Ascending aorta (tissue), 2 donors: ENCODE results near the gene SFXN4. TPM values are rescaled to one million over a fixed set of nuclear protein-coding genes. Genes with fewer than 3 reads are reported as not detected.

Experiments used
- DNase-seq, 2 donors: peaks; one replicate each; pipeline ENCODE4 v3.0.0-alpha.2; 2019; ENCODE audit warnings: low spot score in 2 of 2
- H3K27ac ChIP-seq, 2 donors: fragments of 200-600 bp; sonication (generic); one replicate each; pipeline ENCODE4 v1.5.1; 2016 to 2017; ENCODE audit warnings: mild to moderate bottlenecking in 1 of 2
- H3K27me3 ChIP-seq: fragments of 200-600 bp; sonication (generic); one replicate; pipeline ENCODE4 v1.5.1; 2017
- H3K36me3 ChIP-seq, 2 donors: fragments of 200-600 bp; sonication (generic); one replicate each; pipeline ENCODE4 v1.5.1; 2016
- H3K4me1 ChIP-seq, 2 donors: fragments of 200-600 bp; sonication (generic); one replicate each; pipeline ENCODE4 v1.5.1; 2016 to 2017; ENCODE audit warnings: mild to moderate bottlenecking in 1 of 2
- H3K4me3 ChIP-seq, 2 donors: fragments of 200-600 bp; sonication (generic); one replicate each; pipeline ENCODE4 v1.5.1; 2016 to 2017; ENCODE audit warnings: mild to moderate bottlenecking in 1 of 2
- H3K9me3 ChIP-seq, 2 donors: fragments of 200-600 bp; sonication (generic); one replicate each; pipeline ENCODE4 v1.5.1; 2016
- CTCF ChIP-seq, 3 experiments: fragments of 200-600 bp in 2 of 3; fragments of 450-650 bp in 1 of 3; sonication (generic) in 2 of 3; IDR thresholded peaks; one replicate each; pipeline ENCODE4 v1.5.1; 2016 to 2019; ENCODE audit warnings: antibody characterized with exemption in 3 of 3, mild to moderate bottlenecking in 1 of 3, moderate library complexity in 1 of 3
- intact Hi-C: fragments of 100-400 bp; cut with DNase I; formaldehyde crosslinking; loops from one replicate; pipeline ENCODE4 v1.15.1; 2023
- total RNA-seq: library from RNA; depleted of rRNA; stranded (reverse); fragments of >200 nt; gene quantifications from one replicate; pipeline ENCODE4 v1.1.0, GENCODE V29; 2016

The SFXN4 gene
- total RNA-seq, 1 donor from 2014 or later, result 13.7 TPM

DNA sequence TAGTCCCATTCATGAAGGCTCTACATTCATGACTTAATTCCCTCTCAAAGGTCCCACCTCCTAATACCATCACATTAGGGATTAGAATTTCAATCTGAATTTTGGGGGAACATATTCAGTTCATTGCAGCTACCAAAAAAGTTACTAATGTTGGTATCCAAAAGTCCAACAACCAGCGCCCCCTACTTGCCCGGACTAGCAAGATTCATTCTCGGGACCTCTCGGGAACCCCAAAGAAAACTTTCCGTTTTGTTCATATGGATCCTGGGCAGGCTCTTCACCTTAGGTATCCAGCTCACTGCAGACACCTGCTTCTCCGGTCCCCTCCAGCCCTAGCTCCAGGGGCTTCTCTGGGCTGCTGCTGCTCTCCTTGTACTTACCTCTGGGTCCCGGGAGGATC lies 32.9 kb upstream of the SFXN4 start:
- no peak for DNase-seq
- Histone ChIP-seq H3K27ac (no peak overlapping the region), H3K27me3 (no peaks in the 10 kb centered on the region), H3K4me1 (peaks cover 0 to 4% of the 10 kb centered on the region in 2 donors), H3K9me3 (no peaks in the 10 kb centered on the region), H3K36me3 (no peaks in the 10 kb centered on the region), H3K4me3 (no peak overlapping the region)
- TF ChIP-seq CTCF (IDR thresholded peaks at IDR 0.05), result peak in 2 of 3 experiments; percentile 14 to 34
- intact Hi-C loops, result loop anchor here (2.0 kb wide), 2 partner anchors 218 to 344 kb away; partner anchors contain the start of gene RGS10

DNA sequence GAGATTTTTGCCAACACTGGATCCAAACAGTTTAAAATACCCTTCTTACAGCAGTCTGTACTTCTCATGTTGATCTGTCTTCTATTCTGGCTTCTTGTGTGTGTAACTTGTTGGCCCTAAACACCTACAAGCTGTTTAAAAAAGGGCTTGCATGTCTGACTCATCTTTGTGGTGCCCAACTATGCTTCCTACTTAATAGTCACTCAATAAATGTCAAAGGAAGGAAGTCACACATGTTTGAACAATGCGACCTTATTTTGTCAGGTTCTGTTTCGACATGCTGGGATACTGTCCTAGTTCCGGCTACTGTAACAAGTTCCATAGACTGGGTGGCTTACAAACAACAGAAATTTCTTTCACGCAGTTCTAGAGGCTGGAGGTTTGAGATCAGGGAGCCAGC lies 32.4 kb upstream of the SFXN4 start:
- DNase-seq, result no peak
- H3K27ac ChIP-seq, result no peak overlapping the region
- no peak overlapping the region for H3K4me3 ChIP-seq
- H3K4me1 ChIP-seq, result peaks cover 0 to 4% of the 10 kb centered on the region in 2 donors
- H3K9me3 ChIP-seq, result no peaks in the 10 kb centered on the region
- TF ChIP-seq CTCF (IDR thresholded peaks at IDR 0.05), result no peak
- H3K27me3 ChIP-seq, result no peaks in the 10 kb centered on the region
- H3K36me3 ChIP-seq, result no peaks in the 10 kb centered on the region
- intact Hi-C loops, result loop anchor here (2.0 kb wide), 2 partner anchors 219 to 345 kb away; partner anchors contain the start of gene RGS10

- DNase-seq, result no peak
- Histone ChIP-seq H3K36me3 (no peaks in the 10 kb centered on the region), H3K27me3 (no peaks in the 10 kb centered on the region), H3K4me3 (no peak overlapping the region), H3K9me3 (no peaks in the 10 kb centered on the region), H3K4me1 (no peaks in the 10 kb centered on the region), H3K27ac (no peak overlapping the region)
- TF ChIP-seq CTCF (IDR thresholded peaks at IDR 0.05), result no peak
- intact Hi-C loops, result no loop called here
Observed at GRCh38 chr10:119191881-119192280, 26.4 kb upstream of the SFXN4 start.

DNA sequence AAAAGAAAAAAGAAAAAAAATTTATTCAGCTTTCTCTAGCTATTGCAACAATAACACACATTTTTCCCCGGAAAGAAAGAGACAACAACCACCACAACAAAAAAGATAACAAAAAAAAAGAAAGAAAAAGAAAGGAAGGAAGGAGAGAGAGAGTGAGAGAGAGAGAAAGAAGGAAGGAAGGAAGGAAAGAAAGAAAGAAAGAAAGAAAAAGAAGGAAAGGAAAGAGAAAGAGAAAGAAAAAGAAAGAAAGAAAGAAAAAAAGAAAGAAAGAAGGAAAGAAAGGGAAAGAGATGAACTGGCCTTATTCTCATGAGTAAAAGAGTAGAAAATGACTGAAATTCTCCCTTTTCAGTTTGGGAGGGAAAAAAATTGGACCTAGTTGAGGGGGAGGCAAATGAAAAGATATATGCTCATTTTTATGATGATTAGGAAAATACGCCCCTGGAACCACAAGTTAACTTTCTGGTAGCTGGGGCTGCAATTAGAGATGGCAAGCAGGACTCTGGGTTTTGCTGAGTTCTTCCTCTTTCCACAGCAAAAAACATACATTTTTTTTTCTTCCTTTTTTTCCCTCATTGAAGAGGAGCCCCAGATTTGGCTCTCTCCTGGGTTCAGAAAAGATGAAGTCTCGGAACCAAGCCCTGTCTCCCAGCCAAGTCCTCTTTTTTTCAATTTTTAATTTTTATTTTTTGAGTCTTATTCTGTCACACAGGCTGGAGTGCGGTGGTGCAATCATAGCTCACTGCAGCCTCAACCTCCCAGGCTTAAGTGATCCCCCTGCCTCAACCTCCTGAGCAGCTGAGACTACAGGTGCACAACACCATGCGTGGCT lies 25.7 kb upstream of the SFXN4 start:
- intact Hi-C loops, result no loop called here
- no peak for TF ChIP-seq CTCF (IDR thresholded peaks at IDR 0.05)
- Histone ChIP-seq H3K4me1 (no peaks in the 10 kb centered on the region), H3K9me3 (no peaks in the 10 kb centered on the region), H3K27me3 (no peaks in the 10 kb centered on the region), H3K27ac (no peak overlapping the region), H3K36me3 (no peaks in the 10 kb centered on the region), H3K4me3 (no peak overlapping the region)
- DNase-seq, result no peak

DNA sequence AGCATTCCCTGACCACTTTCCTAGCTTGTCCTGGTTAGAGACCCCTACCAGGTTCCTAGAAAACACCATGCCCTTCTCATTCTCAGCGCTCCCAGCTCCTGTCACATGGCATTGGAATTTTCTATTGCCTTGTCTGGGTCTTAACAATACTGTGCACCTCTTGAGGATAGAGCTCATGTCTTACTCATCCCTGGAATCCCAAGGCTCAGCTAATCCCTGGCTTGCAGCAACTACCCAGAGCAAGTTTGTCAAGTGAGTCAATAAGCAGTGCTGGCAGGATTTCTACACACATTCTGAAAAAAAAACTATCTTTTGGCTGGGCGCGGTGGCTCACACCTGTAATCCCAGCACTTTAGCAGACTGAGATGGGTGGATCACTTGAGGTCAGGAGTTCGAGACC lies 24.8 kb upstream of the SFXN4 start:
- Histone ChIP-seq H3K27me3 (no peaks in the 10 kb centered on the region), H3K4me1 (no peaks in the 10 kb centered on the region), H3K9me3 (no peaks in the 10 kb centered on the region), H3K4me3 (no peak overlapping the region), H3K27ac (no peak overlapping the region), H3K36me3 (no peaks in the 10 kb centered on the region)
- TF ChIP-seq CTCF (IDR thresholded peaks at IDR 0.05), result no peak
- intact Hi-C loops, result no loop called here
- no peak for DNase-seq
